ENCODE measurements around the gene SLC5A11. TPM values are rescaled to one million over a fixed set of nuclear protein-coding genes. Genes with fewer than 3 reads are reported as not detected.

SLC5A11 gene
- total and polyA plus RNA-seq, 2 of the 13 experiments (the other 11 are each of a cell fraction or from before 2014, with no cell fraction given) = 1.2 to 3.3 TPM

GRCh38 chr16:24929409-24929808 lies 83.6 kb downstream of the SLC5A11 start:
- TF ChIP-seq EEA1 (CRISPR knock-in tag; IDR thresholded peaks at IDR 0.05; ENCODE audit: borderline replicate concordance) (no peak), GMEB2 (CRISPR knock-in tag; IDR thresholded peaks at IDR 0.05; ENCODE audit: low read depth) (no peak), CSRNP1 (CRISPR knock-in tag; IDR thresholded peaks at IDR 0.05) (no peak), RXRA (CRISPR knock-in tag; IDR thresholded peaks at IDR 0.05) (no peak), ZNF136 (CRISPR knock-in tag; IDR thresholded peaks at IDR 0.05; ENCODE audit: low read depth) (no peak), ZNF547 (CRISPR knock-in tag; IDR thresholded peaks at IDR 0.05) (no peak), GATAD2A (CRISPR knock-in tag; IDR thresholded peaks at IDR 0.05) (no peak), ZNF574 (CRISPR knock-in tag; IDR thresholded peaks at IDR 0.05) (no peak), ZXDC (CRISPR knock-in tag; IDR thresholded peaks at IDR 0.05) (no peak), PTBP1 (IDR thresholded peaks at IDR 0.05; ENCODE audit: low read depth, low read length, poor library complexity, severe bottlenecking) (no peak), EED (CRISPR knock-in tag; IDR thresholded peaks at IDR 0.05) (no peak), MTF1 (CRISPR knock-in tag; IDR thresholded peaks at IDR 0.05) (no peak), SKI (IDR thresholded peaks at IDR 0.05; ENCODE audit: partially characterized antibody) (no peak), ZNF34 (CRISPR knock-in tag; IDR thresholded peaks at IDR 0.05; ENCODE audit: borderline replicate concordance) (no peak), ZNF672 (CRISPR knock-in tag; IDR thresholded peaks at IDR 0.05) (no peak), FIP1L1 (IDR thresholded peaks at IDR 0.05; ENCODE audit: borderline replicate concordance, insufficient read depth, low read depth, low read length) (no peak)
- no peaks in the 10 kb centered on the region for H3K79me2 ChIP-seq (ENCODE audit: insufficient read depth, low read length)
- CTCF ChIA-PET (ENCODE audit: low intra/inter-chr PET ratio, low total read pairs) = no interaction called here
- no TSS peak for BruUV-seq (replicated peaks)
- peaks cover 19% of the 10 kb centered on the region for H3K4me1 ChIP-seq (ENCODE audit: insufficient read depth, low read length)
- no peaks in the 10 kb centered on the region for H3K9me3 ChIP-seq (ENCODE audit: low read length)
- no peak overlapping the region for H3K9ac ChIP-seq (ENCODE audit: insufficient read depth, low read depth, low read length)
- H3K4me2 ChIP-seq (ENCODE audit: low read depth, low read length) = no peak overlapping the region
- H4K20me1 ChIP-seq (ENCODE audit: insufficient read depth, low read length) = no peaks in the 10 kb centered on the region
- H2AFZ ChIP-seq (ENCODE audit: low read length) = no peak overlapping the region
- DNase-seq (ENCODE audit: low spot score) (no peak), ATAC-seq (no peak), FAIRE-seq (no peak)
- H3K27ac ChIP-seq (ENCODE audit: extremely low read length, insufficient read depth, low read length) = no peak overlapping the region
- H3K27me3 ChIP-seq (ENCODE audit: control insufficient read depth in 1 of 2, insufficient read depth in 2 of 2, low read length in 2 of 2) = no peaks in the 10 kb centered on the region
- POLR2A ChIA-PET = interaction anchor here (0.7 kb wide), 1 partner anchor 84 kb away, joined by 3 read pairs; no protein-coding TSS in a partner anchor
- H3K4me3 ChIP-seq (replicated peaks in 1 of 3; ENCODE audit: insufficient read depth in 1 of 3, low read depth in 2 of 3, low read length in 3 of 3) = no peak overlapping the region
- intact Hi-C loops (cut with micrococcal nuclease; ENCODE audit: unreplicated experiment) (no loop called here), in situ Hi-C loops (cut with HindIII; ENCODE audit: extremely low pct_ligation_motif_present, low pct_unique_long_range_greater_than_20kb) (no loop called here)
- 90% methylated on average over 5 of the region's 5 CpGs for WGBS (ENCODE audit: low lambda C conversion rate)
- peaks cover 19 to 64% of the 10 kb centered on the region in 2 experiments; a peak in 4 of 5 replicates for H3K36me3 ChIP-seq (replicated peaks in 1 of 2; ENCODE audit: control insufficient read depth in 1 of 2, insufficient read depth in 2 of 2, low read length in 2 of 2)

All from HepG2 (cell line).